ENCODE measurements around the gene TBC1D1. TPM values are rescaled to one million over a fixed set of nuclear protein-coding genes. Genes with fewer than 3 reads are reported as not detected.

TBC1D1 gene
- total and polyA plus RNA-seq, 2 of the 8 experiments (the other 6 are each of a cell fraction or from before 2014, with no cell fraction given) = 96.9 to 162 TPM

GRCh38 chr4:38020386-38020785 is 129.5 kb downstream of the TBC1D1 start:
- H3K4me3 ChIP-seq (ENCODE audit: extremely low read depth in 1 of 4, insufficient read depth in 2 of 4, low read depth in 3 of 4, low read length in 4 of 4) = no peak overlapping the region
- DNase-seq (ENCODE audit: low read depth in 1 of 2, low spot score in 2 of 2) (no peak), FAIRE-seq (no peak)
- H4K5ac ChIP-seq (ENCODE audit: insufficient read length, low read depth, low read length) = no peak overlapping the region
- no peak overlapping the region for H3K9ac ChIP-seq (replicated peaks in 1 of 4; ENCODE audit: extremely low read depth in 1 of 4, low read depth in 3 of 4, low read length in 3 of 4)
- ChIA-PET CTCF (ENCODE audit: partially characterized antibody) (interaction anchor here (1.1 kb wide), 1 partner anchor 19 kb away, joined by 3 read pairs; no protein-coding TSS in a partner anchor), POLR2A (ENCODE audit: partially characterized antibody) (no interaction called here)
- no peaks in the 10 kb centered on the region for H3K9me3 ChIP-seq (ENCODE audit: insufficient read depth in 2 of 2, low read depth in 1 of 2, low read length in 1 of 2)
- H3K18ac ChIP-seq (ENCODE audit: extremely low read depth, low read length) = no peak overlapping the region
- H2AK5ac ChIP-seq (ENCODE audit: low read depth, low read length) = no peak overlapping the region
- peaks cover 3 to 23% (median 16%) of the 10 kb centered on the region in 4 experiments; a peak in 7 of 8 replicates for H3K36me3 ChIP-seq (ENCODE audit: control insufficient read depth in 2 of 4, insufficient read depth in 4 of 4, low read length in 3 of 4)
- no peak overlapping the region for H2BK12ac ChIP-seq (ENCODE audit: low read depth, low read length)
- no peaks in the 10 kb centered on the region for H3K23me2 ChIP-seq (ENCODE audit: low read depth, low read length)
- H3K56ac ChIP-seq (replicated peaks; ENCODE audit: insufficient read length, low read depth, low read length) = no peak overlapping the region
- H3K79me2 ChIP-seq (ENCODE audit: control insufficient read depth in 1 of 2, insufficient read depth in 2 of 2, low read length in 2 of 2) = no peaks in the 10 kb centered on the region
- no peaks in the 10 kb centered on the region for H4K20me1 ChIP-seq (replicated peaks in 1 of 2; ENCODE audit: control insufficient read depth in 1 of 2, insufficient read depth in 2 of 2, low read length in 2 of 2)
- H2BK5ac ChIP-seq (ENCODE audit: low read depth, low read length) = no peak overlapping the region
- no peak overlapping the region for H2BK20ac ChIP-seq (ENCODE audit: low read length)
- H3K4me1 ChIP-seq (replicated peaks in 1 of 4; ENCODE audit: control insufficient read depth in 3 of 4, insufficient read depth in 4 of 4, low read length in 3 of 4) = no peaks in the 10 kb centered on the region
- H2AFZ ChIP-seq (ENCODE audit: low read length) = no peak overlapping the region
- no peaks in the 10 kb centered on the region for H3K27me3 ChIP-seq (replicated peaks in 1 of 4; ENCODE audit: control insufficient read depth in 3 of 4, extremely low read depth in 1 of 4, insufficient read depth in 3 of 4, low read length in 3 of 4)
- WGBS, 2 experiments (ENCODE audit: extremely low coverage in 1 of 2, insufficient coverage in 1 of 2, insufficient read length in 1 of 2, insufficient replicate concordance in 2 of 2, low coverage in 1 of 2, low lambda C conversion rate in 2 of 2, missing lambda C conversion rate in 1 of 2) = 91% methylated on average over 7 of the region's 7 CpGs; no CpG with 5 or more reads in 1 of the 2 experiments
- no peak overlapping the region for H2BK15ac ChIP-seq (ENCODE audit: low read length)
- no peak overlapping the region for H4K8ac ChIP-seq (ENCODE audit: extremely low read depth, insufficient read depth, low read length)
- no peak overlapping the region for H3K4me2 ChIP-seq (ENCODE audit: insufficient read depth in 1 of 2, low read depth in 2 of 2, low read length in 2 of 2)
- H2BK120ac ChIP-seq (replicated peaks; ENCODE audit: low read depth, low read length) = no peak overlapping the region
- no peak overlapping the region for H3K14ac ChIP-seq (ENCODE audit: insufficient read length)
- no peak overlapping the region for H4K91ac ChIP-seq (replicated peaks; ENCODE audit: insufficient read length, low read length)
- no peaks in the 10 kb centered on the region for H3K79me1 ChIP-seq (ENCODE audit: low read depth, low read length)
- H3K4ac ChIP-seq (replicated peaks; ENCODE audit: insufficient read length, low read depth, low read length) = no peak overlapping the region
- no peak overlapping the region for H3K27ac ChIP-seq (ENCODE audit: low read depth, low read length)
- no peak overlapping the region for H3K23ac ChIP-seq (ENCODE audit: insufficient read length)
- TF ChIP-seq YY1 (IDR thresholded peaks at IDR 0.05; ENCODE audit: low read depth, low read length) = no peak
- no peak for TF ChIP-seq GABPA (IDR thresholded peaks at IDR 0.05; ENCODE audit: borderline replicate concordance, insufficient read depth, low read length)
- no peak for TF ChIP-seq EZH2 (IDR thresholded peaks at IDR 0.05; ENCODE audit: low read depth, low read length, severe bottlenecking)
- no peak for TF ChIP-seq SAP30 (IDR thresholded peaks at IDR 0.05; ENCODE audit: insufficient read depth, insufficient replicate concordance, low read length)
- no peak for TF ChIP-seq KDM1A (IDR thresholded peaks at IDR 0.05; ENCODE audit: borderline replicate concordance, low read length)
- no peak for TF ChIP-seq HDAC6 (IDR thresholded peaks at IDR 0.05; ENCODE audit: low read depth, low read length)
- TF ChIP-seq CHD1 (IDR thresholded peaks at IDR 0.05; ENCODE audit: low read depth, low read length) = no peak
- TF ChIP-seq POLR2A (IDR thresholded peaks at IDR 0.05; ENCODE audit: control extremely low read depth in 1 of 2, low read depth in 2 of 2, low read length in 2 of 2) = no peak
- TF ChIP-seq ASH2L (IDR thresholded peaks at IDR 0.05; ENCODE audit: low read length) = no peak
- TF ChIP-seq CBX5 (IDR thresholded peaks at IDR 0.05; ENCODE audit: low read depth, low read length) = no peak
- no peak for TF ChIP-seq SIRT6 (IDR thresholded peaks at IDR 0.05; ENCODE audit: low read length)
- no peak for TF ChIP-seq SIN3A (conservative IDR thresholded peaks at IDR 0.05 in 1 of 2, IDR thresholded peaks at IDR 0.05 in 1 of 2; ENCODE audit: low read depth in 1 of 2, low read length in 2 of 2)
- TF ChIP-seq CHD2 (IDR thresholded peaks at IDR 0.05; ENCODE audit: low read length) = no peak
- no peak for TF ChIP-seq EP300 (IDR thresholded peaks at IDR 0.05; ENCODE audit: borderline replicate concordance in 1 of 2, low read depth in 2 of 2, low read length in 2 of 2)
- no peak for TF ChIP-seq POU5F1 (IDR thresholded peaks at IDR 0.05; ENCODE audit: low read depth, low read length)
